ENCODE data around the gene CDKL4.
"Not testable (repeated sequence)": the region's sequence is repeated elsewhere in the genome, so short reads cannot be mapped to it uniquely, and the experiment has no call there.

CDKL4 gene

GRCh38 chr2:39181297-39181696, 62.5 kb downstream of the CDKL4 start:
- H3K27ac ChIP-seq: no peak overlapping the region
- DNase-seq (ENCODE audit: low read depth, low spot score): no peak

- no peak for DNase-seq (ENCODE audit: low read depth, low spot score)
Observed at GRCh38 chr2:39179974-39180960, 63.5 kb downstream of the CDKL4 start.

GRCh38 chr2:39178756-39179155, 65.0 kb downstream of the CDKL4 start:
- no peak for DNase-seq (ENCODE audit: low read depth, low spot score)
- H3K27ac ChIP-seq: no peak overlapping the region

More at GRCh38 chr2:39179974-39180960, 63.5 kb downstream of the CDKL4 start:
- no peak overlapping the region for H3K27ac ChIP-seq

GRCh38 chr2:39176997-39177396, 66.8 kb downstream of the CDKL4 start:
- no peak for DNase-seq (ENCODE audit: low read depth, low spot score)
- no peak overlapping the region for H3K27ac ChIP-seq

GRCh38 chr2:39175026-39175812, 68.6 kb downstream of the CDKL4 start:
- no peak for DNase-seq (ENCODE audit: low read depth, low spot score)
- H3K27ac ChIP-seq: no peak overlapping the region

- H3K27ac ChIP-seq: no peak overlapping the region
- DNase-seq (ENCODE audit: low read depth, low spot score): no peak
Observed at GRCh38 chr2:39174022-39174421, 69.7 kb downstream of the CDKL4 start.

- H3K27ac ChIP-seq; DNase-seq (ENCODE audit: low read depth, low spot score): not testable (repeated sequence)
Observed at GRCh38 chr2:39172047-39172706, 71.6 kb downstream of the CDKL4 start.

- no peak overlapping the region for H3K27ac ChIP-seq
- no peak for DNase-seq (ENCODE audit: low read depth, low spot score)
Observed at GRCh38 chr2:39171621-39172020, 72.1 kb downstream of the CDKL4 start.

GRCh38 chr2:39164089-39164488, 79.7 kb downstream of the CDKL4 start:
- DNase-seq (ENCODE audit: low read depth, low spot score): no peak
- H3K27ac ChIP-seq: no peak overlapping the region

- no peak overlapping the region for H3K27ac ChIP-seq
- DNase-seq (ENCODE audit: low read depth, low spot score): no peak
Observed at GRCh38 chr2:39160982-39161381, 82.8 kb downstream of the CDKL4 start.

GRCh38 chr2:39159283-39159682, 84.5 kb downstream of the CDKL4 start:
- DNase-seq (ENCODE audit: low read depth, low spot score): no peak
- no peak overlapping the region for H3K27ac ChIP-seq

- no peak overlapping the region for H3K27ac ChIP-seq
- no peak for DNase-seq (ENCODE audit: low read depth, low spot score)
Observed at GRCh38 chr2:39158351-39158750, 85.4 kb downstream of the CDKL4 start.

GRCh38 chr2:39156846-39157245, 86.9 kb downstream of the CDKL4 start:
- DNase-seq (ENCODE audit: low read depth, low spot score): no peak
- H3K27ac ChIP-seq: no peak overlapping the region

- DNase-seq (ENCODE audit: low read depth, low spot score): no peak
- H3K27ac ChIP-seq: no peak overlapping the region
Observed at GRCh38 chr2:39156107-39156506, 87.7 kb downstream of the CDKL4 start.

- not testable (repeated sequence) for DNase-seq (ENCODE audit: low read depth, low spot score)
Observed at GRCh38 chr2:39155573-39155972, 88.2 kb downstream of the CDKL4 start.

GRCh38 chr2:39154944-39155343, 88.8 kb downstream of the CDKL4 start:
- no peak overlapping the region for H3K27ac ChIP-seq
- DNase-seq (ENCODE audit: low read depth, low spot score): no peak

More at GRCh38 chr2:39155573-39155972, 88.2 kb downstream of the CDKL4 start:
- not testable (repeated sequence) for H3K27ac ChIP-seq

GRCh38 chr2:39153312-39153711, 90.5 kb downstream of the CDKL4 start:
- no peak overlapping the region for H3K27ac ChIP-seq
- DNase-seq (ENCODE audit: low read depth, low spot score): no peak

GRCh38 chr2:39152504-39152903, 91.3 kb downstream of the CDKL4 start:
- no peak for DNase-seq (ENCODE audit: low read depth, low spot score)

GRCh38 chr2:39150890-39151497, 92.8 kb downstream of the CDKL4 start:
- DNase-seq (ENCODE audit: low read depth, low spot score): no peak
- H3K27ac ChIP-seq: no peak overlapping the region

More at GRCh38 chr2:39152504-39152903, 91.3 kb downstream of the CDKL4 start:
- H3K27ac ChIP-seq: no peak overlapping the region

- no peak overlapping the region for H3K27ac ChIP-seq
- DNase-seq (ENCODE audit: low read depth, low spot score): no peak
Observed at GRCh38 chr2:39150102-39150562, 93.6 kb downstream of the CDKL4 start.
